Measurements from ENCODE around the gene ANKRD13A.

Gene ANKRD13A

GRCh38 chr12:109998904-109999648 is at the start of gene ANKRD13A:
ANKRD13A (plus strand) TSS chr12:109999430; CDS start chr12:109999689, 259 bp downstream.
- DNase-seq: peak; percentile 93 to 96

GRCh38 chr12:109950625-109951024 is 48.6 kb upstream of the ANKRD13A start:
- DNase-seq: no peak

GRCh38 chr12:109951136-109951535 is 48.1 kb upstream of the ANKRD13A start:
- no peak for DNase-seq

- DNase-seq: no peak
These were observed 47.5 kb upstream of the ANKRD13A start for GRCh38 chr12:109951751-109952150.

- no peak for DNase-seq
These were observed 46.9 kb upstream of the ANKRD13A start for GRCh38 chr12:109952160-109952858.

DNA sequence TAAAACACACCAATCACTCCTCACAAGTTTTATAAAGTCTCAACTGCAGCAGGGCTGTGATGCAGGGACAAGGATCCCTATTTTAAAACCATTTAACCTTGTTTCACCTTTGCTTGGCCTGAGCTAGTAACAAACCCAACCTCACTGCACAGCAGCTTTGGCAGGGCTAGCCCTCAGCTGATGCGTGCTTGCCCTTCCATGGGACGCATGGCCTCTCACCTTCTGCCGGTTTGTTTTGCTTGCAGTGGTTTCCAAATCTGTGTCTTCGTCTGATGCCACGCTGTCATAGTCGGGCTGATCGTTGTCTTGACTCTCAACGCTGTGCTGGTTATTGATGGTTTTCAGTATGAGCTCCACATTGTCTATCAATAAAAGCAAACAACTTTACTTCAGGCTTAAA is 46.4 kb upstream of the ANKRD13A start:
- no peak for DNase-seq

- DNase-seq: no peak
These were observed 45.6 kb upstream of the ANKRD13A start for GRCh38 chr12:109953656-109954055.

- DNase-seq: no peak
These were observed 40.9 kb upstream of the ANKRD13A start for GRCh38 chr12:109958374-109958773.

DNA sequence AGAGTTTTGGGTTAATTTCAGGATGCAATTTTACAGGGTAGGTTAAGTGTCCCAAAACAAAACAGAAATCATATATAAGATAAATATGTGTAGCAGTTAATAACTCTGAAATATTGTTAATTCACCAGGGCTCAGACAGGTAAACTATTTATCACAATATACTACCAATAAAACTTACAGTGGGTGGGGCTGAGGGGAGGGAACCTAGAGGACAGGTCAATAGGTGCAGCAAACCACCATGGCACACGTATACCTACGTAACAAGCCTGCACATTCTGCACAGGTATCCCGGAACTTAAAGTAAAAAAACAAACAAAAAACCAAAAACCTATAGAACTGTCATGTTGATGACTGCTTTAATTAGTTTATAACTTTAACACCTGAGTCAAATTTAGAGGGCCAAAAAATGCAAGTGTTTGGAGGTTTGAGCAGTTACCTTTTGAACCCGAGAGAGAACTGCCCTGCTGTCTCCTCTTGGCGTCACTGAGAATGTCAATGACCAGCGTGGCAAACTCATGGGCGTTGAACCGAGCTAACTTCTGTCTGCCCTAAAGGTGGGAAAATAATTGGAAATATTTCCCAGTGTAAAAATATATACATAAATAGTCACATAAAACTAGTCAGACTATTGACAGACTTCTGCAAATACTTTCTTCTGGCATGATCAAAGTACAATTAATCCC is 39.7 kb upstream of the ANKRD13A start:
- no peak for DNase-seq

GRCh38 chr12:109961201-109961600 is 38.0 kb upstream of the ANKRD13A start:
- no peak for DNase-seq

- DNase-seq: no peak
These were observed 37.6 kb upstream of the ANKRD13A start for GRCh38 chr12:109961612-109962011.

DNA sequence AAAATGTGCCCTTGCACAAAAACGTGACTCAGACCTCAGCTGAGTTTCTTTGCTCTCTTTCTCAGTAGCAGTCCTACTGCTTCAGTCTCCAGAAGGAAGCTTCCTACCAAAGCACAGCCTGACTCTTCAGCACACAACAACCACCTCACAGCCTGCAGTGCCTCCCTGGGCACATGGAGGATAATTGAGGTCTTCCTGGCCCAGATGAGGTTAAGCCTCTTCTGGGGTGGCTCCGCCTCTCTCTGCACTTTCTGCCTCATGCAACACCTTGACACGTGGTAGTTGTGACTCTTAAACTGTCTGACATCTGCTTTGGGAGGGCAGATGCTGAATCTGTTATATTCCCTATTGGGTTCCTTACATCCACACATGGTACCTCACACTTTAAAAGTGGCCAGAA is 36.8 kb upstream of the ANKRD13A start:
- no peak for DNase-seq

- no peak for DNase-seq
These were observed 35.9 kb upstream of the ANKRD13A start for GRCh38 chr12:109963330-109963729.

DNA sequence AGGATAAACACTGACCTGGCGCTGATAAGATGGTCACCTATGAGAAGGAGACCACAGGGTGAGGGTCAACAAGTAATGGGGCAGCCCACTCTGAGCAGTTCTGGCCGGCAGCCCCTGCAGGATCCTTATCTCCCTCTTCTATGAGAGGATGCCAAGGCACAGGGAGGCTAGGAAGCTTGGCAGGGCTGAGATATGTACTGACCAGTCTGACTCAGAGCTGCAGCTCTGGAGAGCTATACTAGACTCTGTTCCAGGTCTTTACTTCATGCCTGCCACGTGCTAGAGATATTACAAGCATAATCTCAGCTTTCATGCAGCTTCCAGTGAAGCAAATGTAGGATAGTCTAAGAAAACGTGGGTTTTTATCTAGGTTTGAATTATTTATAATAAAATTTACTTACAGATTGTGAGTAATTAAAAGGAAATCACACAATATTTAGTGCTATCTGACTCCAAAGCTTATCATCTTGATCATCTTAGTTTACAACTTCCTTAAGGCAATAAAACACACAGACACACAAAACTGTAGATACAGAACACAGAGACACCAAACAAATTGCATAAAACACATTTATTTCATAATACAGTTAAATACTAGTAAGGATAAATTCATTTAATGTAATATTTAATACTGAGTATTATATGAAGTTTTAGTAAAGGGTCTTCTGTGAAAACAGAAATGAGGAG is 35.3 kb upstream of the ANKRD13A start:
- no peak for DNase-seq

DNA sequence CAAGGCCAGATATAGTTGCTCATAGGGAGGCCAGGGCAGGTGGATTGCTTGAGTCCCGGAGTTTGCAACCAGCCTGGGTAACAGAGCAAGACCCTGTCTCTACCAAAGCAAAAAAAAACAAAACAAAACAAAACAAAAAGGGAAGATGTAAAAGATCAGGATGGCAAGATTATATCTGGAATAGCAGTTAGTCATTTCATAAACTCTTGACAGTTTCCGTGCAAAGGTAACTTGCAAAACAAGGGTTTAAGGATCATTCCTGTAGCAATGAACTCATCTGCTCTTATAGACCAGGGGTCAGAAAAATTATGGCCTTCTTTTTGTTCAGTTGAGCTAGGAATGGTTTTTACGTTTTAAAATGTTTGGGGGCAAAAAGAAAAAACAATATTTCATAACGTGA is 32.7 kb upstream of the ANKRD13A start:
- DNase-seq: no peak

- DNase-seq: peak in 1 of 2 donors; percentile 55
These were observed 31.7 kb upstream of the ANKRD13A start for GRCh38 chr12:109967383-109968031.

- peak in 1 of 2 donors; percentile 59 for DNase-seq
These were observed 31.2 kb upstream of the ANKRD13A start for GRCh38 chr12:109968032-109968420.

DNA sequence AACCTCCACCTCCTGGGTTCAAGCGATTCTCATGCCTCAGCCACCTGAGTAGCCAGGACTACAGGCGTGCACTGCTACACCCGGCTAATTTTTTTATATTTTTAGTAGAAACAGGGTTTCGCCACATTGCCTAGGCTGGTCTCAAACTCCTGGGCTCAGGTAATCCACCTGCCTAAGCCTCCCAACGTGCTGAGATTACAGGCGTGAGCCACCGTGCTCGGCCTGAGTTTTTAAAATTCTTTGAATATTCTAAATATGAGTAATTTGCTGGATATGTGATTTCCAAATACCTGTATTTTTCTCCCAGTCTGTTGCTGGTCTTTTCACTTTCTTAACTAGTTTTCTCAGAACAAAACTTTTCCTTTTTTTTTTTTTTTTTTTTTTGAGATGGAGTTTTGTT is 30.4 kb upstream of the ANKRD13A start:
- DNase-seq: no peak

GRCh38 chr12:109972821-109973220 is 26.4 kb upstream of the ANKRD13A start:
- no peak for DNase-seq

DNA sequence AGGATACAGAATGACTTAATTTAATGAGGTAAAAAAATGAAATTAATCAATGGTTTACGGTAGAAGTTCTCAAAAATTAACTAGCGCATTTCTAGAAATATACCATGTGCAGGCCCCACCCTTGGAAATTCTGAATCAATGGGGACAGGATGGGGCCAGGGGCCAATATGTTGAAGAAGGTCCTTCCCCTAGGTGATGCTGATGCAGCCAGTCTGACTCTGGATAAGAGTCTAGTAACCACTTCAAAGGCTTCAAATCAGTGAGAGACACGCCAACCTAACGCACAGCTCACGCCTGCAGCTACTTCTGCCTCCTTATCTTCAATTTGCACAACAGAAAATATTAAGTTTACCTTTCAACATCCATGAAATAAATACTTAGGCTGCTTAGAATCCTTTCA is 17.9 kb upstream of the ANKRD13A start:
- DNase-seq: peak in 1 of 2 donors; percentile 65

DNA sequence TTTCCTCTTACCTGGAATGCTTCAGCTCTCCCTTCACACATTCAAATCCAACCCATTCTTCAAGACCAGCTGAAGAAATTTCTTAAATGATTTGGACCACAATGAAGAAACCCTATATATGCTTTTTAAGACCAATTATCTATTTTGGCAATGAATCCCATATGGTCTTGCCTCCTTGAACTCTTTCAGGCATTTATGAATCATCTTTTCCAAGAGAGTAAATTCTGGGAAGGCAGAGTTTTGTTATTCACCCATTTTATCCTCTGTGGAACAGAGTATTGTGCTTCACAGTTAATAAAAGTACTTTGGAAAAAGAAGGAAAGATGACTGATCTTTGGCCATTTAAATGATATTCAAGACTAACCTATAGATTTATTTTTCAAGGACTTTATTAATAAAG is 17.0 kb upstream of the ANKRD13A start:
- no peak for DNase-seq

DNA sequence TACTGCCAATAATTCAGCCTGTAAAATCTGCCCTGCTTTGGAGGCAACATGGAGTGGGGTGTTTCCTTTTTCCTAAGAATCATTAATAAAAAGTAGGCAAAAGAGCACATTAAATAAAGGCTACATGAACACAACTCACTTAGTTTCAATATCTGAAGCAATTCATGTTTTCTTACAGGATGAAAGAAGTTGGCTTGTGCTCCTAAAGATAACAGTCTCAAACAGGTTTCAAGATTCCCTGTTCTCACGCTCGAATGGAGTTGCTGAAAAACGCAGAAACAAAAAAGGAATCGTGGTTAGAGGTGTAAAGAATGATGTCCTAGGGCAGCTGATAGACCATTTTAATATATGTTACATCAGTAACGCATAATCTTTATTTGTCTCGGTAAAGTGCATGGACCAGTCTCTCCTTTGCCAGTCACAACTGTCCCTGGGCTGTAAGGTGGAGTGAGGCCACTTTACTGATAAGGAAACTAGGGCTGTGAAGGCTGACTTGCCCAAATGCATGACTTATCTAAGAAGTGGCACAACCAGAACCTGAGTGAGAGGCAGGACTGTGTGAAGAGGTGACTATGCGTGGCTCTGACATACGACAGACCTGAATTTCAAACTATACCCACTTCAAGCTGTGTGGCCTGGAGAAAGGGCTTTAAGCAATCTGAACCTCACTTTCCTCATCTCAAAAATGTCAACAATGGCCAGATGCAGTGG is 15.6 kb upstream of the ANKRD13A start:
- DNase-seq: no peak
